ENCODE data around the gene PSRC1. TPM values are rescaled to one million over a fixed set of nuclear protein-coding genes. Genes with fewer than 3 reads are reported as not detected.

Gene PSRC1
- polyA plus RNA-seq, 1 of the 3 experiments (the other 2 are of a cell fraction): 19.4 TPM

- TF ChIP-seq RAD21 (IDR thresholded peaks at IDR 0.05; ENCODE audit: low read length): peak; percentile 28
- no peak for TF ChIP-seq RCOR1 (IDR thresholded peaks at IDR 0.05; ENCODE audit: low read length)
- TF ChIP-seq CTCF (IDR thresholded peaks at IDR 0.05): peak; percentile 53
- TF ChIP-seq POLR2AphosphoS5 (IDR thresholded peaks at IDR 0.05; ENCODE audit: low read depth, low read length): no peak
- no peak for TF ChIP-seq PBX3 (IDR thresholded peaks at IDR 0.05)
- TF ChIP-seq FOSL2 (IDR thresholded peaks at IDR 0.05; ENCODE audit: borderline replicate concordance, low read depth): no peak
- TF ChIP-seq SMC3 (IDR thresholded peaks at IDR 0.05; ENCODE audit: low read depth, low read length): peak; percentile 23; the same call in 1 of the 2 replicates
- no peak for TF ChIP-seq IRF3 (IDR thresholded peaks at IDR 0.05; ENCODE audit: low read depth, low read length)
- TF ChIP-seq GATA2 (CRISPR knock-in tag; IDR thresholded peaks at IDR 0.05): no peak
- no peak for TF ChIP-seq YY1 (IDR thresholded peaks at IDR 0.05; ENCODE audit: low read depth)
- TF ChIP-seq MXI1 (IDR thresholded peaks at IDR 0.05; ENCODE audit: low read depth, low read length): no peak
- peaks cover 11 to 14% of the 10 kb centered on the region in 2 experiments; a peak in 2 of 4 replicates for H3K4me1 ChIP-seq (ENCODE audit: control insufficient read depth in 1 of 2, insufficient read depth in 2 of 2, low read depth in 1 of 2, low read length in 1 of 2)
- H3K9ac ChIP-seq: no peak overlapping the region
- H3K27ac ChIP-seq (ENCODE audit: low read depth in 2 of 2, low read length in 1 of 2): peak overlapping the region; percentile 3 to 43; a peak in 2 of 4 replicates
- H3K27me3 ChIP-seq (ENCODE audit: insufficient read depth): no peaks in the 10 kb centered on the region
- no peaks in the 10 kb centered on the region for H3K9me2 ChIP-seq
- H4K20me1 ChIP-seq (ENCODE audit: insufficient read depth): no peaks in the 10 kb centered on the region
- H3K4me3 ChIP-seq (ENCODE audit: low read depth in 2 of 2, low read length in 1 of 2): no peak overlapping the region
- H3F3A ChIP-seq (replicated peaks; ENCODE audit: insufficient read depth): peaks cover 8% of the 10 kb centered on the region
- WGBS (ENCODE audit: low lambda C conversion rate): 87% methylated on average over 6 of the region's 6 CpGs
- H2AFZ ChIP-seq (ENCODE audit: low read depth): no peak overlapping the region
- ChIA-PET POLR2A (interaction anchor here (0.9 to 2.8 kb wide), 5 partner anchors 8 to 38 kb away, joined by 3 to 20 read pairs (median 4); partner anchors contain the start of genes CELSR2 and SARS1), CTCF (interaction anchor here (1.0 to 4.3 kb wide), 9 partner anchors 8 to 159 kb away, joined by 4 to 33 read pairs (median 10); partner anchors contain the start of genes CELSR2 and SORT1)
- DNase-seq: peak; percentile 55
- H3K36me3 ChIP-seq (replicated peaks in 1 of 2; ENCODE audit: control insufficient read depth in 1 of 2, insufficient read depth in 2 of 2, low read length in 1 of 2): peaks cover 26 to 46% of the 10 kb centered on the region in 2 experiments
- H3K79me2 ChIP-seq (ENCODE audit: insufficient read depth): no peaks in the 10 kb centered on the region
- no peaks in the 10 kb centered on the region for H3K9me3 ChIP-seq
- no peak overlapping the region for H3K4me2 ChIP-seq
These were observed 43.4 kb downstream of the PSRC1 start for GRCh38 chr1:109239409-109240068.

- Histone ChIP-seq H3K4me2 (no peak overlapping the region), H3K36me3 (replicated peaks in 1 of 2; ENCODE audit: control insufficient read depth in 1 of 2, insufficient read depth in 2 of 2, low read length in 1 of 2) (peaks cover 31 to 51% of the 10 kb centered on the region in 2 experiments), H2AFZ (ENCODE audit: low read depth) (no peak overlapping the region), H3K27ac (ENCODE audit: low read depth in 2 of 2, low read length in 1 of 2) (no peak overlapping the region), H3K9me3 (no peaks in the 10 kb centered on the region), H3K9ac (no peak overlapping the region), H4K20me1 (ENCODE audit: insufficient read depth) (no peaks in the 10 kb centered on the region), H3F3A (replicated peaks; ENCODE audit: insufficient read depth) (peaks cover 8% of the 10 kb centered on the region), H3K4me3 (ENCODE audit: low read depth in 2 of 2, low read length in 1 of 2) (no peak overlapping the region), H3K79me2 (ENCODE audit: insufficient read depth) (no peaks in the 10 kb centered on the region), H3K4me1 (ENCODE audit: control insufficient read depth in 1 of 2, insufficient read depth in 2 of 2, low read depth in 1 of 2, low read length in 1 of 2) (peaks cover 11 to 14% of the 10 kb centered on the region in 2 experiments; a peak in 2 of 4 replicates), H3K27me3 (ENCODE audit: insufficient read depth) (no peaks in the 10 kb centered on the region), H3K9me2 (no peaks in the 10 kb centered on the region)
- POLR2A ChIA-PET: interaction anchor here (0.9 to 2.8 kb wide), 4 partner anchors 11 to 38 kb away, joined by 3 to 20 read pairs (median 4); partner anchors contain the start of genes CELSR2 and SARS1
- DNase-seq: no peak
- WGBS (ENCODE audit: low lambda C conversion rate): 81% methylated on average over 4 of the region's 5 CpGs
- CTCF ChIA-PET: interaction anchor here (1.3 to 4.3 kb wide), 8 partner anchors 8 to 160 kb away, joined by 4 to 33 read pairs (median 15); partner anchors contain the start of genes CELSR2 and SORT1
- TF ChIP-seq NRF1 (IDR thresholded peaks at IDR 0.05; ENCODE audit: low read depth, low read length): no peak
- TF ChIP-seq YY1 (IDR thresholded peaks at IDR 0.05; ENCODE audit: low read depth): no peak
- no peak for TF ChIP-seq USF2 (IDR thresholded peaks at IDR 0.05; ENCODE audit: borderline replicate concordance, low read depth, low read length)
- TF ChIP-seq EP300 (IDR thresholded peaks at IDR 0.05; ENCODE audit: borderline replicate concordance in 1 of 2, low read depth in 1 of 2, low read length in 1 of 2): no peak
- TF ChIP-seq SIN3A (IDR thresholded peaks at IDR 0.05; ENCODE audit: borderline replicate concordance, low read depth, low read length): no peak
- TF ChIP-seq ZBTB33 (IDR thresholded peaks at IDR 0.05; ENCODE audit: borderline replicate concordance, low read depth): no peak
- no peak for TF ChIP-seq EZH2phosphoT487 (IDR thresholded peaks at IDR 0.05; ENCODE audit: borderline replicate concordance, low read depth)
- TF ChIP-seq ELF1 (IDR thresholded peaks at IDR 0.05): no peak
- no peak for TF ChIP-seq FOSL2 (IDR thresholded peaks at IDR 0.05; ENCODE audit: borderline replicate concordance, low read depth)
- TF ChIP-seq FOXJ3 (CRISPR knock-in tag; IDR thresholded peaks at IDR 0.05): no peak
- no peak for TF ChIP-seq SMC3 (IDR thresholded peaks at IDR 0.05; ENCODE audit: low read depth, low read length)
- TF ChIP-seq RAD21 (IDR thresholded peaks at IDR 0.05; ENCODE audit: low read length): no peak
These were observed 43.9 kb downstream of the PSRC1 start for GRCh38 chr1:109239047-109239408.

Measured in SK-N-SH (cell line).